Mesendoderm (in vitro differentiated cells): ENCODE results near the gene ANKRD66.

Experiments
- DNase-seq: peaks from one replicate; pipeline ENCODE4 v3.0.0; 2013
- H2AK5ac ChIP-seq: 2 replicates; pipeline ENCODE4 v1.6.1; 2013; ENCODE audit warnings: low read length, inconsistent platforms
- H2BK120ac ChIP-seq: 2 replicates; pipeline ENCODE4 v1.6.1; 2013; ENCODE audit warnings: low read depth, mild to moderate bottlenecking, low read length, moderate library complexity, mixed read lengths
- H2BK15ac ChIP-seq: replicated peaks from 2 replicates; pipeline ENCODE4 v1.6.1; 2013; ENCODE audit warnings: low read depth, mild to moderate bottlenecking, moderate library complexity
- H2BK5ac ChIP-seq: 2 replicates; pipeline ENCODE4 v1.6.1; 2013; ENCODE audit warnings: low read length, inconsistent platforms
- H3K18ac ChIP-seq: 2 replicates; pipeline ENCODE4 v1.6.1; 2013; ENCODE audit warnings: mild to moderate bottlenecking, low read length, mixed read lengths
- H3K23ac ChIP-seq: one replicate; pipeline ENCODE4 v1.6.1; 2013; ENCODE audit warnings: low read length
- H3K27ac ChIP-seq: 2 replicates; pipeline ENCODE4 v1.5.1; 2013; ENCODE audit warnings: low read depth, mild to moderate bottlenecking, inconsistent platforms, low read length, moderate library complexity
- H3K27me3 ChIP-seq: 2 replicates; pipeline ENCODE4 v1.6.1; 2013; ENCODE audit warnings: low read length, control low read depth, mild to moderate bottlenecking, inconsistent platforms; ENCODE audit not compliant: insufficient read depth, poor library complexity
- H3K36me3 ChIP-seq: 2 replicates; pipeline ENCODE4 v1.6.1; 2013; ENCODE audit warnings: low read length, inconsistent platforms; ENCODE audit not compliant: control insufficient read depth, insufficient read depth
- H3K4ac ChIP-seq: one replicate; pipeline ENCODE4 v1.6.1; 2013; ENCODE audit warnings: low read depth, mild to moderate bottlenecking, low read length, moderate library complexity
- H3K4me1 ChIP-seq: 2 replicates; pipeline ENCODE4 v1.6.1; 2013; ENCODE audit warnings: low read depth, low read length, inconsistent platforms; ENCODE audit not compliant: control insufficient read depth
- H3K4me2 ChIP-seq: 2 replicates; pipeline ENCODE4 v1.6.1; 2013; ENCODE audit warnings: low read length
- H3K4me3 ChIP-seq: 2 replicates; pipeline ENCODE4 v1.5.1; 2013; ENCODE audit warnings: mild to moderate bottlenecking, low read length
- H3K56ac ChIP-seq: one replicate; pipeline ENCODE4 v1.6.1; 2013; ENCODE audit warnings: low read length
- H3K79me1 ChIP-seq: 2 replicates; pipeline ENCODE4 v1.6.1; 2013; ENCODE audit warnings: low read length, inconsistent platforms
- H3K79me2 ChIP-seq: 2 replicates; pipeline ENCODE4 v1.6.1; 2013; ENCODE audit warnings: mild to moderate bottlenecking, low read length; ENCODE audit not compliant: control insufficient read depth, insufficient read depth
- H3K9ac ChIP-seq: 2 replicates; pipeline ENCODE4 v1.6.1; 2013; ENCODE audit warnings: low read length, inconsistent platforms
- H4K5ac ChIP-seq: one replicate; pipeline ENCODE4 v1.6.1; 2013; ENCODE audit warnings: low read length
- H4K8ac ChIP-seq: one replicate; pipeline ENCODE4 v1.6.1; 2013; ENCODE audit warnings: low read depth, mild to moderate bottlenecking, control low read depth, low read length, moderate library complexity
- WGBS: extraction: QIAGEN DNeasy Blood & Tissue Kit; methylation state at CpG from one replicate; pipeline ENCODE4 v1.1.7; 2013; ENCODE audit warnings: low lambda C conversion rate, missing lambda C conversion rate; ENCODE audit not compliant: insufficient coverage; ENCODE audit errors: extremely low coverage; 5-methylcytosine and 5-hydroxymethylcytosine counted together

Gene ANKRD66

DNA sequence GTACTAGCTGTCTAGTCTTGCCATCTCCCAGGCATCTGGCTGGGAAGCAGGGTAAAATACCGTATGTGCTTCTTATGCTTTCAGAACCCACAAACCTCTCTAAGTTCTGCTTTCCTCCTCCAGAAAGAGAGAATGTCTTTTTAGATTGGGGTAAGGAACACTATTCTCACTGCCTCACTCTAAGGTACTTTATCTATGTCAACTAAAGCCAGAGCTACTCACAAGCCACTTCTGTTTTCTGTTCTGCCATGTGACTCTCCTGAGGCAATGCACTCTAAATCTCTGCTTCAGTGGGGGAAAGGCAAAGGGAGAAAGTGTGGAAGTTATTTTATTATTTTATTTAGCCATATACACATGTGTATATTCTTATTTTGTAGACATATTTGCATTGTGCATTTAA is 62.1 kb downstream of the ANKRD66 start:
- no peak overlapping the region for H3K4me2 ChIP-seq
- no peak overlapping the region for H3K9ac ChIP-seq
- DNase-seq: no peak
- no peak overlapping the region for H3K23ac ChIP-seq
- no peaks in the 10 kb centered on the region for H3K79me1 ChIP-seq
- H2AK5ac ChIP-seq: no peak overlapping the region
- no peak overlapping the region for H3K4me3 ChIP-seq
- H3K4me1 ChIP-seq: no peaks in the 10 kb centered on the region
- H2BK5ac ChIP-seq: no peak overlapping the region
- no peaks in the 10 kb centered on the region for H3K27me3 ChIP-seq
- no peak overlapping the region for H3K4ac ChIP-seq
- H2BK15ac ChIP-seq: no peak overlapping the region
- H3K56ac ChIP-seq: no peak overlapping the region
- WGBS: no CpG with 5 or more reads among the region's 1 CpG
- no peaks in the 10 kb centered on the region for H3K79me2 ChIP-seq
- no peak overlapping the region for H3K18ac ChIP-seq
- no peak overlapping the region for H4K5ac ChIP-seq
- H3K27ac ChIP-seq: no peak overlapping the region
- no peak overlapping the region for H2BK120ac ChIP-seq
- no peaks in the 10 kb centered on the region for H3K36me3 ChIP-seq
- peak overlapping the region; percentile 56 for H4K8ac ChIP-seq
